HepG2 (cell line): ENCODE measurements around the gene NEAT1. TPM values are rescaled to one million over a fixed set of nuclear protein-coding genes. Genes with fewer than 3 reads are reported as not detected.

Experiments
- GTF2F1 ChIP-seq: fragments of 150-350 bp; IDR thresholded peaks from 2 replicates; pipeline ENCODE4 v1.6.1; 2014; ENCODE audit warnings: low read length
- HDAC2 ChIP-seq: sonication (generic); formaldehyde crosslinking; IDR thresholded peaks from 2 replicates; pipeline ENCODE4 v1.4.0; 2020; ENCODE audit warnings: missing genetic modification reagents
- HIVEP1 ChIP-seq: sonication (generic); formaldehyde crosslinking; IDR thresholded peaks from 2 replicates; pipeline ENCODE4 v1.4.0; 2020; ENCODE audit warnings: mild to moderate bottlenecking, missing genetic modification reagents
- HNRNPL ChIP-seq: fragments of 200-400 bp; formaldehyde crosslinking; IDR thresholded peaks from 2 replicates; pipeline ENCODE4 v1.6.1; 2017; ENCODE audit warnings: mild to moderate bottlenecking, low read depth, low read length
- HOXA3 ChIP-seq: sonication (generic); formaldehyde crosslinking; IDR thresholded peaks from 2 replicates; pipeline ENCODE4 v1.5.0; 2020; ENCODE audit warnings: missing genetic modification reagents
- MEIS2 ChIP-seq: sonication (generic); formaldehyde crosslinking; IDR thresholded peaks from 2 replicates; pipeline ENCODE4 v1.9.0; 2021; ENCODE audit warnings: mild to moderate bottlenecking, missing genetic modification reagents
- MXD4 ChIP-seq: IDR thresholded peaks from 2 replicates; pipeline ENCODE4 v1.6.1; 2016; ENCODE audit warnings: mild to moderate bottlenecking, missing biosample characterization, missing genetic modification reagents
- NFKB2 ChIP-seq: sonication (generic); formaldehyde crosslinking; IDR thresholded peaks from 2 replicates; pipeline ENCODE4 v1.4.0; 2020; ENCODE audit warnings: missing genetic modification reagents, borderline replicate concordance
- NFYB ChIP-seq: sonication (generic); formaldehyde crosslinking; IDR thresholded peaks from 2 replicates; pipeline ENCODE4 v1.4.0; 2020; ENCODE audit warnings: missing genetic modification reagents
- REPIN1 ChIP-seq: sonication (generic); formaldehyde crosslinking; IDR thresholded peaks from 2 replicates; pipeline ENCODE4 v1.8.0; 2022; ENCODE audit warnings: missing genetic modification reagents, low read depth, mild to moderate bottlenecking, borderline replicate concordance
- SALL1 ChIP-seq: sonication (generic); formaldehyde crosslinking; IDR thresholded peaks from 2 replicates; pipeline ENCODE4 v1.8.0; 2022; ENCODE audit warnings: mild to moderate bottlenecking, missing genetic modification reagents
- TP53 ChIP-seq: sonication (generic); formaldehyde crosslinking; conservative IDR thresholded peaks from 2 replicates; pipeline ENCODE4 v1.4.0; 2020; ENCODE audit warnings: missing genetic modification reagents
- ZNF256 ChIP-seq: sonication (generic); formaldehyde crosslinking; conservative IDR thresholded peaks from 2 replicates; pipeline ENCODE4 v1.4.0; 2020; ENCODE audit warnings: missing genetic modification reagents
- ZNF263 ChIP-seq: sonication (generic); formaldehyde crosslinking; IDR thresholded peaks from 2 replicates; pipeline ENCODE4 v1.4.0; 2020; ENCODE audit warnings: missing genetic modification reagents
- ZNF350 ChIP-seq: sonication (generic); formaldehyde crosslinking; IDR thresholded peaks from 2 replicates; pipeline ENCODE4 v1.4.0; 2020; ENCODE audit warnings: mild to moderate bottlenecking, low read depth, missing genetic modification reagents, borderline replicate concordance
- ZNF569 ChIP-seq: sonication (generic); formaldehyde crosslinking; IDR thresholded peaks from 2 replicates; pipeline ENCODE4 v1.5.0; 2020; ENCODE audit warnings: mild to moderate bottlenecking, missing genetic modification reagents, moderate library complexity, borderline replicate concordance
- ZNF652 ChIP-seq: IDR thresholded peaks from 2 replicates; pipeline ENCODE4 v1.6.1; 2016; ENCODE audit warnings: low read depth, borderline replicate concordance
- ZNF792 ChIP-seq: IDR thresholded peaks from 2 replicates; pipeline ENCODE4 v1.6.1; 2016
- ZNF878 ChIP-seq: sonication (generic); formaldehyde crosslinking; IDR thresholded peaks from 2 replicates; pipeline ENCODE4 v1.8.1; 2023; ENCODE audit warnings: mild to moderate bottlenecking, missing genetic modification reagents, moderate library complexity
- polyA plus RNA-seq, 8 experiments: library from polyadenylated mRNA; depleted of rRNA in 3 of 8; stranded (reverse) in 7 of 8; unstranded in 1 of 8; fragments of >200 nt; fragmentation: Illumina TruSeq in 4 of 8; extraction: Trizol in 4 of 8; gene quantifications; 2 replicates each; pipeline versions ENCODE4 v1.2.1 to v1.2.3, GENCODE V29; 2011 to 2016; ENCODE audit warnings: low read depth in 4 of 8, missing spikeins in 1 of 8, mixed read lengths in 1 of 8; ENCODE audit not compliant: insufficient read depth in 1 of 8
- total RNA-seq, 5 experiments: library from RNA; depleted of rRNA; stranded (reverse); fragments of >200 nt; fragmentation: Illumina TruSeq; extraction: Trizol; gene quantifications; 2 replicates each; pipeline ENCODE4 v1.2.3, GENCODE V29; 2016; ENCODE audit warnings: low read depth in 1 of 5
- TF ChIP-seq, protein P1 (sequence below): sonication (generic); formaldehyde crosslinking; IDR thresholded peaks from 2 replicates; pipeline ENCODE4 v1.5.1; 2020; ENCODE audit warnings: mild to moderate bottlenecking, moderate library complexity, missing genetic modification reagents
- TF ChIP-seq, protein P2 (sequence below): sonication (generic); formaldehyde crosslinking; IDR thresholded peaks from 2 replicates; pipeline ENCODE4 v1.4.0; 2020; ENCODE audit warnings: missing genetic modification reagents, mild to moderate bottlenecking, borderline replicate concordance
- TF ChIP-seq, protein P3 (sequence below), 2 experiments: sonication (generic) in 1 of 2; formaldehyde crosslinking in 1 of 2; IDR thresholded peaks; 2 replicates each; pipeline versions ENCODE4 v1.4.0 to v1.6.1; 2016 to 2020; ENCODE audit warnings: borderline replicate concordance in 1 of 2, low read depth in 1 of 2, mild to moderate bottlenecking in 1 of 2, missing genetic modification reagents in 1 of 2
- TF ChIP-seq, protein P4 (sequence below): sonication (generic); formaldehyde crosslinking; IDR thresholded peaks from 2 replicates; pipeline ENCODE4 v1.8.1; 2022; ENCODE audit warnings: mild to moderate bottlenecking, missing genetic modification reagents

Gene NEAT1
- total and polyA plus RNA-seq, 2 of the 13 experiments (the other 11 are each of a cell fraction or from before 2014, with no cell fraction given), result 20.5 to 41.2 TPM

DNA sequence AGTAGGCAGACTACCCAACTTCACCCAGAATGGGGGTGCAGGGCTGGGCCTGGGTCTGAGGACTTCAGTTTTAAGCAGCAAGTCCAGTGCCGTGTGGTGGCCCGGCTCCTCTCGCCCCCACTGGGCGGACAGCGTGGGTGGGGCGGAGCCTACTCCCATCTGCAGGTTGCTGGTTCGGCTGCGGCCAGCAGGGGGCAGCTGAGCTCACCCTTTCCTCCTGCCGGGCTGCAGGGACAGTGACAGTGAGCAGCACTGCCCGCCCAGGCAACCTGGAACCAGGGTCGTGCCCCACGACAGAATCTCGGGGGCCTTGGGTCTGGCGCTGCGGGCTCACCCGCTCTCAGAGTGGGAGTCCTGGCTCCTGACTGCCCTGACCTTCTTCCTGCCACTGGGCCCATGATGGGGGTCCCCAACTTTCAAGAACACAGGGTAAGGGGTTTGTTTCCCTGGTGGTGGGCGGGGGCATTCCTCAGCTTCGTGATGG lies 6.2 kb upstream of the NEAT1 start (continued):
- peak; percentile 58; the same call in 1 of the 2 replicates for TF ChIP-seq NFKB2 (CRISPR knock-in tag)
- 0 out of 2 replicates have a peak, but pooled peaks have one; percentile 36 for TF ChIP-seq ZNF256 (CRISPR knock-in tag)
- TF ChIP-seq, protein P1, sequence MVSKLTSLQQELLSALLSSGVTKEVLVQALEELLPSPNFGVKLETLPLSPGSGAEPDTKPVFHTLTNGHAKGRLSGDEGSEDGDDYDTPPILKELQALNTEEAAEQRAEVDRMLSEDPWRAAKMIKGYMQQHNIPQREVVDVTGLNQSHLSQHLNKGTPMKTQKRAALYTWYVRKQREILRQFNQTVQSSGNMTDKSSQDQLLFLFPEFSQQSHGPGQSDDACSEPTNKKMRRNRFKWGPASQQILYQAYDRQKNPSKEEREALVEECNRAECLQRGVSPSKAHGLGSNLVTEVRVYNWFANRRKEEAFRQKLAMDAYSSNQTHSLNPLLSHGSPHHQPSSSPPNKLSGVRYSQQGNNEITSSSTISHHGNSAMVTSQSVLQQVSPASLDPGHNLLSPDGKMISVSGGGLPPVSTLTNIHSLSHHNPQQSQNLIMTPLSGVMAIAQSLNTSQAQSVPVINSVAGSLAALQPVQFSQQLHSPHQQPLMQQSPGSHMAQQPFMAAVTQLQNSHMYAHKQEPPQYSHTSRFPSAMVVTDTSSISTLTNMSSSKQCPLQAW, result peak; percentile 75; the same call in 1 of the 2 replicates
- no peak for TF ChIP-seq TP53 (CRISPR knock-in tag)
- TF ChIP-seq, protein P2, sequence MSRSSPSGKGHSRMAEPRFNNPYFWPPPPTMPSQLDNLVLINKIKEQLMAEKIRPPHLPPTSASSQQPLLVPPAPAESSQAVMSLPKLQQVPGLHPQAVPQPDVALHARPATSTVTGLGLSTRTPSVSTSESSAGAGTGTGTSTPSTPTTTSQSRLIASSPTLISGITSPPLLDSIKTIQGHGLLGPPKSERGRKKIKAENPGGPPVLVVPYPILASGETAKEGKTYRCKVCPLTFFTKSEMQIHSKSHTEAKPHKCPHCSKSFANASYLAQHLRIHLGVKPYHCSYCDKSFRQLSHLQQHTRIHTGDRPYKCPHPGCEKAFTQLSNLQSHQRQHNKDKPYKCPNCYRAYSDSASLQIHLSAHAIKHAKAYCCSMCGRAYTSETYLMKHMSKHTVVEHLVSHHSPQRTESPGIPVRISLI, result peak; percentile 48; the same call in 1 of the 2 replicates
- peak; percentile 64; the same call in 1 of the 2 replicates for TF ChIP-seq SALL1 (CRISPR knock-in tag)
- no peak for TF ChIP-seq GTF2F1
- peak; percentile 30; the same call in 1 of the 2 replicates for TF ChIP-seq REPIN1 (CRISPR knock-in tag)
- peak; percentile 62; the same call in 1 of the 2 replicates for TF ChIP-seq MXD4 (CRISPR knock-in tag)
- peak; percentile 63 for TF ChIP-seq HIVEP1 (CRISPR knock-in tag)
- TF ChIP-seq ZNF569 (CRISPR knock-in tag), result no peak
- peak; percentile 63 for TF ChIP-seq ZNF350 (CRISPR knock-in tag)
- peak; percentile 73; the same call in 1 of the 2 replicates for TF ChIP-seq HDAC2 (CRISPR knock-in tag)
- TF ChIP-seq, protein P3, sequence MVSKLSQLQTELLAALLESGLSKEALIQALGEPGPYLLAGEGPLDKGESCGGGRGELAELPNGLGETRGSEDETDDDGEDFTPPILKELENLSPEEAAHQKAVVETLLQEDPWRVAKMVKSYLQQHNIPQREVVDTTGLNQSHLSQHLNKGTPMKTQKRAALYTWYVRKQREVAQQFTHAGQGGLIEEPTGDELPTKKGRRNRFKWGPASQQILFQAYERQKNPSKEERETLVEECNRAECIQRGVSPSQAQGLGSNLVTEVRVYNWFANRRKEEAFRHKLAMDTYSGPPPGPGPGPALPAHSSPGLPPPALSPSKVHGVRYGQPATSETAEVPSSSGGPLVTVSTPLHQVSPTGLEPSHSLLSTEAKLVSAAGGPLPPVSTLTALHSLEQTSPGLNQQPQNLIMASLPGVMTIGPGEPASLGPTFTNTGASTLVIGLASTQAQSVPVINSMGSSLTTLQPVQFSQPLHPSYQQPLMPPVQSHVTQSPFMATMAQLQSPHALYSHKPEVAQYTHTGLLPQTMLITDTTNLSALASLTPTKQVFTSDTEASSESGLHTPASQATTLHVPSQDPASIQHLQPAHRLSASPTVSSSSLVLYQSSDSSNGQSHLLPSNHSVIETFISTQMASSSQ (IDR thresholded peaks at IDR 0.05; ENCODE audit: low read depth), result no peak
- TF ChIP-seq, protein P3 (CRISPR knock-in tag; IDR thresholded peaks at IDR 0.05; ENCODE audit: borderline replicate concordance), result peak; percentile 48; the same call in 1 of the 2 replicates
- no peak for TF ChIP-seq NFYB (CRISPR knock-in tag)
- TF ChIP-seq ZNF792, result peak; percentile 71; the same call in 1 of the 2 replicates
- peak; percentile 90 for TF ChIP-seq HNRNPL
- peak; percentile 54; the same call in 1 of the 2 replicates for TF ChIP-seq HOXA3 (CRISPR knock-in tag)
- 0 out of 2 replicates have a peak, but pooled peaks have one; percentile 14 for TF ChIP-seq ZNF652 (CRISPR knock-in tag)
- peak; percentile 64; the same call in 1 of the 2 replicates for TF ChIP-seq ZNF263 (CRISPR knock-in tag)
- peak; percentile 73; the same call in 1 of the 2 replicates for TF ChIP-seq MEIS2 (CRISPR knock-in tag)
- TF ChIP-seq, protein P4, sequence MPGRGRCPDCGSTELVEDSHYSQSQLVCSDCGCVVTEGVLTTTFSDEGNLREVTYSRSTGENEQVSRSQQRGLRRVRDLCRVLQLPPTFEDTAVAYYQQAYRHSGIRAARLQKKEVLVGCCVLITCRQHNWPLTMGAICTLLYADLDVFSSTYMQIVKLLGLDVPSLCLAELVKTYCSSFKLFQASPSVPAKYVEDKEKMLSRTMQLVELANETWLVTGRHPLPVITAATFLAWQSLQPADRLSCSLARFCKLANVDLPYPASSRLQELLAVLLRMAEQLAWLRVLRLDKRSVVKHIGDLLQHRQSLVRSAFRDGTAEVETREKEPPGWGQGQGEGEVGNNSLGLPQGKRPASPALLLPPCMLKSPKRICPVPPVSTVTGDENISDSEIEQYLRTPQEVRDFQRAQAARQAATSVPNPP (CRISPR knock-in tag), result no peak
- TF ChIP-seq ZNF878 (CRISPR knock-in tag), result 0 out of 2 replicates have a peak, but pooled peaks have one; percentile 51
